AG09309 (cell line): ENCODE results near the gene SRR.
"Not testable (repeated sequence)": the region's sequence is repeated elsewhere in the genome, so short reads cannot be mapped to it uniquely, and the experiment has no call there.

Source experiments
- DNase-seq: peaks from one replicate; pipeline ENCODE4 v3.0.0-alpha.2; 2010; ENCODE audit warnings: low read depth
- H3K4me3 ChIP-seq: 2 replicates; pipeline ENCODE4 v1.5.1; 2011; ENCODE audit warnings: mild to moderate bottlenecking, low read depth, low read length, moderate library complexity; ENCODE audit not compliant: control insufficient read depth
- TF ChIP-seq, protein P1 (sequence below): IDR thresholded peaks from 2 replicates; pipeline ENCODE4 v1.5.1; 2011; ENCODE audit warnings: mild to moderate bottlenecking, low read depth, low read length, inconsistent platforms; ENCODE audit not compliant: insufficient read depth, control insufficient read depth; ENCODE audit errors: missing control alignments

SRR gene, protein sequence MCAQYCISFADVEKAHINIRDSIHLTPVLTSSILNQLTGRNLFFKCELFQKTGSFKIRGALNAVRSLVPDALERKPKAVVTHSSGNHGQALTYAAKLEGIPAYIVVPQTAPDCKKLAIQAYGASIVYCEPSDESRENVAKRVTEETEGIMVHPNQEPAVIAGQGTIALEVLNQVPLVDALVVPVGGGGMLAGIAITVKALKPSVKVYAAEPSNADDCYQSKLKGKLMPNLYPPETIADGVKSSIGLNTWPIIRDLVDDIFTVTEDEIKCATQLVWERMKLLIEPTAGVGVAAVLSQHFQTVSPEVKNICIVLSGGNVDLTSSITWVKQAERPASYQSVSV

DNA sequence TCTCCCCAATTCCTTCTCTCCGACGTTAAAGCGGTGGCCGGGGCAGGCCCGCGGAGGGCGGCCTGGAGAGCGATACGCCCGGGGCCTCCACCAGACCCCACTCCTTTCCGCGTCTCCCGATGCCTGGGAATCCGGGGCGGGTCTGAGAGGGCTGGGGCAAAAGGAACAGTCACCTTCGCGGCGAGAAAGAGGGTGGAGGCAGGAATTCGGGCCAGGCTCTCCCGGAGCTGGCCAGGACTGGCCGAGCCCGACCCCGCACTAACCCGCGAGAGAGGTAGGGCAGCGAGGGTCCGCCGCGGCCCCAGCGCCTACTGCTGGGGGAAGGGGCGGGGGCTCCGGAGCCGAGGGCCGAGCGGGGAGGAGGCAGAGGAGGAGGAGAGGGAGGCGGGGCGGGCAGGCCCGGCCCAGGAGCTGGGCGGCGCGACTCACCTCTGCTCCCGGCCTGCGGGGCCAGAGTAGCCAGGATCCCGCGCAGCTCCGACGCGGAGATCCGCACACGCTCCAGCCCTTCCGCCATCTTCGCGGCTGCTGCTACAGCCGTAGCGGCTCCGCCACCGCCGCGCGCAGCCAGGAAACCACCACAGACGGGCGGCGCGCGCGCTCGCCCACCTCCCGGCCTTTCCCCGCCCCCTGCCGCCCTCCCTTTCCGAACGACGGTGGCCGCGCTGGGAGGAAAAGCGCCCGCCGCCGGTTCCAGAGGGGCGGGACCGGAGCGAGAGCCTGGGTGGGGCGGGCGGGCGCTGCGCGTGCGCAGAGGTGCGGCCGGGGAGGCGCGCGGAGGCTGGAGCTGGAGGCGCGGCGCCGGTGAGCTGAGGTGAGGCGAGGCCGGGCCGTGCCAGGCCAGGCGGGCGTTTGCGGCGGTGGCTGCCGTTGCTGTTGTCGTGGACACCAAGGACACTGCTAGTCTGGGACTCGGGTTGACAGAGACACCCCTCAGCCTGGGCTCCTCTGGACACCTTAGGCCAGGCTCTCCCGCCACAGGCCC is at the start of gene SRR, which contains the start of gene SMG6:
Gene SRR (plus strand): TSS at position 747 of the 985 bp plus-strand sequence. CDS start 11,611 bp downstream, outside the sequence.
Gene SMG6 (minus strand): TSS at position 582 of the 985 bp plus-strand sequence. CDS start 65 bp downstream, at position 517.
- peak within 1 kb of the TSS; percentile 84 for H3K4me3 ChIP-seq
- TF ChIP-seq, protein P1, sequence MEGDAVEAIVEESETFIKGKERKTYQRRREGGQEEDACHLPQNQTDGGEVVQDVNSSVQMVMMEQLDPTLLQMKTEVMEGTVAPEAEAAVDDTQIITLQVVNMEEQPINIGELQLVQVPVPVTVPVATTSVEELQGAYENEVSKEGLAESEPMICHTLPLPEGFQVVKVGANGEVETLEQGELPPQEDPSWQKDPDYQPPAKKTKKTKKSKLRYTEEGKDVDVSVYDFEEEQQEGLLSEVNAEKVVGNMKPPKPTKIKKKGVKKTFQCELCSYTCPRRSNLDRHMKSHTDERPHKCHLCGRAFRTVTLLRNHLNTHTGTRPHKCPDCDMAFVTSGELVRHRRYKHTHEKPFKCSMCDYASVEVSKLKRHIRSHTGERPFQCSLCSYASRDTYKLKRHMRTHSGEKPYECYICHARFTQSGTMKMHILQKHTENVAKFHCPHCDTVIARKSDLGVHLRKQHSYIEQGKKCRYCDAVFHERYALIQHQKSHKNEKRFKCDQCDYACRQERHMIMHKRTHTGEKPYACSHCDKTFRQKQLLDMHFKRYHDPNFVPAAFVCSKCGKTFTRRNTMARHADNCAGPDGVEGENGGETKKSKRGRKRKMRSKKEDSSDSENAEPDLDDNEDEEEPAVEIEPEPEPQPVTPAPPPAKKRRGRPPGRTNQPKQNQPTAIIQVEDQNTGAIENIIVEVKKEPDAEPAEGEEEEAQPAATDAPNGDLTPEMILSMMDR = no peak
- DNase-seq = peak; percentile 25

DNA sequence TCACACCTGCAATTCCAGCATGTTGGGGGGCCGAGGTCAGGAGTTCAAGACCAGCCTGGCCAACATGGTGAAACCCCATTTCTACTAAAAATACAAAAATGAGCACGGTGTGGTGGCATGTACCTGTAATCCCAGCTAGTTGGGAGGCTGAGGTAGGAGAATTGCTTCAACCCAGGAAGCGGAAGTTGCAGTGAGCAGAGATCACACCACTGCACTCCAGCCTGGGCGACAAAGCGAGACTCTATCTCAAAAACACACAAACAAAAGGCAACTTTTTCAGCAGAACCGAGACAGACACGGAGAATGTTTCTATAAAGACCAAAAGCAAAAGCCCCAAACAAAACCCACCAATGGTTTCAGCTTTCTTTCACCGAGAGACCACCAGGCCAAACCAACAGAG is 44.9 kb upstream of the SRR start:
- not testable (repeated sequence) for DNase-seq, H3K4me3 ChIP-seq

DNA sequence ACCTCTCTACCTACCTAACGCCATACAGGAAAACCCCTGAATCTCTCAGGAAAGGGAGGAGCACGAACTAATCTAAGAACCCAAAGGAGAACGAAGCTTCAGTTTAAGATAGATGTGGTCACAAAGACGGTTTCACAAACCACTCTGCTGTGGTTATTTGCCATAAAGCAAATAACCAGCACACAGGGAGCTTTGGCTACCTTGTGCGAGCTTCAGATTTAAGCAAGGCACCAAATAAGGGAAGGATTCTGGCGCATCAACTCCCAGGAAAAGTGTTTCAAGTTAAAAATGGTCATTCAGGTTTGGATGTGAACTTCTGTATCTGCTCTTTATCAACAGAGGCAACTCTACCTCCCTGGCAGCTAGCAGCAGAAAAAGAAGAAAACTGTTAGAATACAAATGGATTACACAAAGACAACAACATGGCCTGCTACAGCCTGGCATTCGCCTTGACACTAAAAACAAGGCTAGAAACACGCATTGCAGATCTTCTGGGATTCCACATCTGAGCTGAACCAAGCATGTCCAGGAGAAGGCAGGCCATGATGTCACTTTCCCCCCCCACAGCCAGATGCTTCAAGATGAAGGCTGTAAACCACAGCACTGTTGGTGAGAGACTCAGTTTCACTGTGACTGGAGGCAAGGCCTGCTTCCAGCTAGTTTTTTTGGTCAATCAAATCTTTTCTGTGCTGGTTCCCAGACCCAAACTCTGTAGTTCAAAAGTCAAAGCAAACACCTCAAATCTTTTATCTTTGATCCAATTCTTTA is 43.8 kb upstream of the SRR start:
- no peak for DNase-seq
- no peak overlapping the region for H3K4me3 ChIP-seq
- TF ChIP-seq, protein P1 = no peak

DNA sequence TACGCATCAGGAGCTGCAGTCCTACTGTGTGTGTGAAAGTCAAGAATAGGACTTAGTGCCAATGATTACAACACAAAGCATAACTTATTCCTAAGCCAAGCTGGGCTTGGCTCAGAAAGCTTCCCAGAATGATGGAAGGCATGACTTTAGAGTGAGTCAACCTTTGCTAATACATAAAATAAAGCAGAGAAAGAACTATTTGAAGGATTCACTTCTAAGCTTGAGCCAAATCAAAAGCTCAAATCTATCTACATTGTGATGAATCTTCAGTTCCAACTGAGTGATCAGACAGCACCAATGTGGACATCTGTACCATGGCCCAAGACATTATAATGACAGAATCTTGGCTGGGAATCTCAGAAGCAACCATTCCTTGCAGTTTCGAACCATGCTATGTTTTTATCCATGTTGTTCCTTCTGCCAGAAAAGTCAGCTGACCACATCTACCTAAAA is 41.6 kb upstream of the SRR start:
- H3K4me3 ChIP-seq = no peak overlapping the region
- DNase-seq = no peak
- TF ChIP-seq, protein P1 = no peak

DNA sequence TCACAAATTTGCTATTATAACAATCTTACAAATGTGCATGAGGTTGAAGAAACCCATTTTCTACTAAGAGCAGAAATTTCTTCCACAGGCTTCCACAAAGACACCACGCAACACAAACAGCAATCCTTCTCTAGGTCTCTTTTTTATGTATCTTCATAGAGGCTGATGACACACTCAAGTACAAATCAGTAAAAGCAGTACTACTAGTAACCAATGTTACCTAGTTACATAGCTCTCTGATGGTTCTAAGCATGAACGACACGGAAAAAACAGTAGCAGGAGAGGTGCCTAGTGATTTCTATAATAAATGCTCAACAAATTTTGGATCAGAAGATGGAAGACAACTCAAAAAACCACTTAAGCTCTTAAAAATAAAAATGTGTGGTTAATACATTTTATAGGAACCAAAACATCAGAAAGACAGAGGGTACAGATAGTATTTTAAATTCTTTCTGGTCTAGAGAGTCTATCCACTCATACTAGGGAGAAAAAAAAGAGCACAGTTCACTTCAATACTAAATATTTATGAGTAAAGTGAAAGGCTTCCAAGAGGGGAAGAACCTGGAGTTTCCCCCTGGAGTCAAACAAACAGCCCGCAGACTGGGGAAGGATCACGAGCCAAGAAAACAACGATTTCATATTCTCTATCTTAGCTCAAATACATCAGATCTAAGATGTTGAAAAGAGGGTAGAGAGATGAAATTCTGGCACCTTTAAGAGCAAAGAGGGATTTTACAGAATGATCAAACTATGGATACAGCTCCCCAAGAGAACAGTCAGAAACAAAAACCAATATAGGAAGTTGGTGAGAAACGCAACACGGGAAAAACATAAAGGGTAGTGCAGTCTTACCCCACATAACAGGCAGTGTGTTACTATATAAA is 40.3 kb upstream of the SRR start:
- TF ChIP-seq, protein P1 = no peak
- no peak for DNase-seq
- no peak overlapping the region for H3K4me3 ChIP-seq

DNA sequence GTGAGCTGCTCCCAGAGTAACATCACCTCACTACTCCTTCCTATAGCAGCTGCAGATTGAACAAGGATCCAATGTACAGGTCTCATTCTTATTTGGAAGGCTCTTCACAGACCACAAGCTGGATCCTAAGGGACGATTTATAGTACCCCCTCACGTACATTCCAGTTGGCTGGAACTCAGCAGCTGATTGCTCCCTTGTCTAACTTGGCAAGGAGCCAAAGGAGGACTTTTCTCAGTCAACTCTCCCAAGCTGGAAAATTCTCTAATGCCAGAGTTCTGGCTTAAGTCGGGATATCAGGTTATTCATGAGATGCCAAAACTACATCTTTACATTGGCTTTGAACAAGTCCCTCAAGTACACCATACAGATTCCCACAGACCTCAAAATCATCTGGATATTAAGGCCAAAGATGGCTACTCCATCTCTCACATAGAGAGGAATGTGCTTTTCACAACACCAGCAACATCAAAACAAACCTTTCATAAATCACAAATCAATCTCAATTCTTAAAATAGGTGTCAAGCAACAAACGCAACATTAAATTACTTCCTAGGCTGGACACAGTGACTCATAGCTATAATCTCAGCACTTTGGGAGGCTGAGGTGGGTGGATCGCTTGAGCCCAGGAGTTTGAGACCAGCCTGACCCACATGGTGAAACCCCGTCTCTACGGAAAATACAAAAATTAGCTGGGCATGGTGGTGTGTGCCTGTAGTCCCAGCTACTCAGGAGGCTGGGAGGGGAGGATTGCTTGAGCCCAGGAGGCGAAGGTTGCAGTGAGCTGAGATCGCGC is 39.5 kb upstream of the SRR start:
- DNase-seq = no peak
- TF ChIP-seq, protein P1 = no peak
- no peak overlapping the region for H3K4me3 ChIP-seq

DNA sequence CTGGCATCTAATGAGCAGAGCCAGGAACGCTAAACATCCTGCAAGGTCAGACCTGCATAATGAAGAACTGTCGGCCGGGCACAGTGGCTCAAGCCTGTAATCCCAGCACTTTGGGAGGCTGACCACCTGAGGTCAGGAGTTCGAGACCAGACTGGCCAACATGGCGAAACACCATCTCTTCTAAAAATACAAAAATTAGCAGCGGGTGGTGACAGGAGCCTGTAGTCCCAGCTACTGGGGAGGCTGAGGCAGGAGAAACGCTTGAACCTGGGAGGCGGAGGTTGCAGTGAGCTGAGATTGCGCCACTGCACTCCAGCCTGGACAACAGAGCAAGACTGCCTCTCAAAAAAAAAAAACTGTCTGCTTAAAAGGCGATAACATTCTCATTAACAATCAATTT is 38.6 kb upstream of the SRR start:
- H3K4me3 ChIP-seq = not testable (repeated sequence)

More for the DNA sequence above, 38.6 kb upstream of the SRR start:
- DNase-seq = not testable (repeated sequence)
